Stimulated activated CD4-positive, alpha-beta T cell treated with anti-CD3 and anti-CD28 coated beads, Interleukin-12 subunit alpha, Interleukin-12 subunit beta, amount 100 ng/mL, for 24 hours (primary cell): ENCODE measurements around the gene TNFRSF1B.

Experiments used
- DNase-seq, 2 experiments: peaks; one replicate each; pipeline ENCODE4 v3.0.0-alpha.2; 2020; ENCODE audit warnings: low read depth in 2 of 2

The TNFRSF1B gene

DNA sequence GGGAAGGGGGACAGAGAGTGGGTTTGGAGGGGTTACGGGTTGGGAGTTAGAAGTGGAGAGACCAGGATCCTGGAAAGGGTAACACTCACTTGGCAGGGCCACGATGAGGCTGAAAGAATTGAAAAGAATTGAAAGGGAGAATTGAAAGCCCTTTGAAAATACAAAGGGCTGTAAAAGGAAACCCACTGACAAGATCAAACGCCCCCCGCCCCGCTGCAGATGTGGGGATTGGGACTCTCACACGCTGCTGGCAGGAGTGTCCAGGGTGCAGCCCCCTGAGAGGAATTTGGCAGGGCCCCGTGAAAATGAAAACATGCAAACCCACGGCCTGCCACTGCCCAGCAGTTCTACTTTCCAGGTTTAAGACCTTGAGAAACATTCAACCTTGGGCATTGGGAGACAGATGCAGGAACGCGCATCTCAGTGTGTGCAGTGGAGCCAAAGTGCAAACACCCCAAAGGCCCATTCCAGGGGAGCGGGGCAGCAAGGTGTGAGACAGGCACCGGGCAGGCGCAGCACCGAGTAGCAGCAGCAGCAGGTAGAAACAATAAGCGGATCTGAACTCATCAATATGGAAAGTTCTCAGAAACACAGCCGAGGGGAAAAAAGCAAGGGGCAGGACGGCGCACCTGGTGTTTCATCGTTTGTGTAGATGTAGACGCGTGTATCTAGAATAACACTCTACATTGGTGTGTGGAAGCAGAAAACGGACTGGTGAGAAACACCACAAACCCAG is 8.3 kb upstream of the TNFRSF1B start:
- no peak for DNase-seq

DNA sequence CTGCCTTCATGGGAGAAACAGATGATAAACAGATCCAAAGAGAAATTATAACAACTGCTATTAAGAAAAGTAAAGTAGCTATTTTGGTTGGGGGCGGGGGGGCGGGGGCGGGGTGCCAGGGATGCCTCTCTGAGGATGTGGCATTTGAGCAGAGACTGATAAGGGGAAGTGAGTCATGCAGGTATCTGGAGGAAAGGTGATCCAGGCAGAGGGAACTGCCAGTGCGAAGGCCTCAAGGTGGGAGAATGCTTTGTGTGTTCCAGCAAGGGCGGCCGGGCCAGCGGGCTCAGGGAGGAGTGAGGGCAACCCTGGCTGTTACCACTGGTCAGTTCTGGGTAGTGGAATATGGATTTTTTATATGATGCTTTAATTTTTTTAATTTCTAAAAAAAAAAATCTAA is 7.0 kb upstream of the TNFRSF1B start:
- no peak for DNase-seq

DNA sequence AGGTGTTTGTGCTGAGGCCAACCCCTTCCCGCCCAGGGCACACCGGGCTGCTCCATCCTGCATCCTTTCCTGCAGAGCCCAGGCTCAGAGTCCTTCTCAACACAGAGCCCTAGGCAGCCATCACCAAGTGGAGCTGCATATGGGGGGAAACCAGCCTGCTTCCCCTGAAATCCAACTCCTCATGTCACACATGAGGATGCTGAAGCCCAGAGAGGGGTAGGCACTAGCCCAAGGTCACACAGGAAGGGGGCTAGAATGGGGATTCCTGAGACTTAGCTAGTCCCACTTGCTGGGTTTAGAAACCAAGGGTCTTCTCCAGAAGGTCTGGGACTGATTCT is 5.5 kb upstream of the TNFRSF1B start:
- DNase-seq: no peak

DNA sequence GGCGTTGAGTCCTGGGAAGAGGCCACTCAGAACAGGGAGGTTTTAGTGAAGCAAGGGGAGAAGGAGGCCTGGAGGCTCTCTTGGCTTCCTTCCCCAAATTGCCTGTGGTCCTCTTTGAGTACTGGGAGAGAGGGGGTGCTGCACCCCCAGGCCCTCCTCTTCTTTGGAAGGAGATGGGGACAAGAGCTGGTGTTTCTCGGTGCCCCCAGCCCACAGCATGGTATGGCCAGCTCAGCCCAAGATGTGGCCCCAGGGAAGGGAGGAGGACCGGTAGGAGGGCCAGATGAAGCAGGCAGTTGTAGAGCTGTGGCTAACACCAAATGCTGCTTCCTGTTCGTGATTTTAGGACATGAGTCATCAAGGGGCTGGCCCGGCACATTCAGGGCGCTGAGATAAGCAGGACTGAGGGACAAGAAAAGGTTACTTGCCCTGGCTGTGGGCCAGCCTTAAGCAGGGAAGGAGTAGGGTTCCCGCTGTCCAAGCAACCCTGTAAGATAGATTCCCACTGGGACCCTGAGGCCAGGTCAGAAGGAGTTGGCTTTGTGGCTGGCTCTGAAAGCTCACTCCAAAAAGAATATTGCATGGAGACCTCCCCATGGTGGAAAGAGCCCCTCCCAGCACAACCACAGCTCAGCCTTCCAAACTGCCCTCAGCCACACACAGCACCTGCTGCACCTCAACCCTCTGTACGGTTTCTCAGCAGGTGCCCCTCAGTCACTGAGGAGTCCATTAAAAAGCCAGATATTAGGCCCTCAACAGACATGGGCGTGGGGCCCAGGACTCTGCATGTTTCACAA is 4.9 kb upstream of the TNFRSF1B start:
- DNase-seq: peak; percentile 64 to 71

DNA sequence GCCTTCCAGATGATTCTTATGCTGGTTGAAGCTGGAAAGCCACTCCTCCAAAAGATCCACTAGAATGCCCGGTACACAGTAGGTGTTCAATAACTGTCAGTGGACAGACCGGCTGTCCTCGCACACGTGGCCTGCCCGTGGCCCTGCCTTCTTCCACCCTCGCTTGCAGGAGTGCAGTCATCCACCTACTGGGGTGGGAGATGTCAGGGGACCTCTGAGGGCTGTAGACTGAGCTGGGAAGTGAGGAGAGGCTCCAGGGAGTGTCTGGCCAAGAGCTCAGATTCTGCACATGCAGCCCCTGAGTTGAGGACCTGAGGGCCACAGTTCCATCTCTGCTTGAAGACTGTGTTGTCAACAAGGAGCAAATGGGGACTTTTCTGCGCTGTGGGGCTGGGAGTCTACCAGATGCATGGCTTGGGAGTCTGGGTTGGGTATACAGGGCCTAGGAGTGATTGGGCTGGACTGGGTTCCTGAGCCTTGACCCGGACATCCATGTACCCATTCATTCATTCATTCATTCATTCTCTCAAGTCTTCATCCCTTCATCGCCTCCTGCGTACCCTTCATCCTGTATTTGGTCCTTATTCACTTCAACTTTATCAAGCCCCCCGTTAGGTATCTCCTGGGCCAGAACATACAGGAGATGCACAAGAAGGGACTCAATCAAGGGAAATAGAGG is 4.2 kb upstream of the TNFRSF1B start:
- no peak for DNase-seq

DNA sequence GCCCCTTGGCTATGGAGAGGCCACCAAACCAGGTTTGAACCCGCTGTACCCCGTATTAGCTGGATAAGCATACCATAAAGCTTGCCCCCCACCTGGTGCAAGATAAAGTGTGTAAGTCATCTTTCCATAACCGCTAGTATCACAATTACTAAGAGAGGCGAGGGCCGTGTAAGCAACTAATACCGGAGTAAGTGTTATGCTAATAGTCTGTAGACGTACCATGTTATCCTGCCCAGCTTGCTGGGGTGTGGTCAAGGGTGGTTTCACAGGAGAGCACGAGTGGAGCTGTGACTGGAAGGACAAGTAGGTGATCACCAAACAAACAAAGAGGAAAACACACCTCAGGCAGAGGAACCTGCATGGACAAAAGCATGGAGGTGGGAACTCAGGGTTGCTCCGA is 3.6 kb upstream of the TNFRSF1B start:
- no peak for DNase-seq

GRCh38 chr1:12164210-12164609 is 2.6 kb upstream of the TNFRSF1B start:
- no peak for DNase-seq

DNA sequence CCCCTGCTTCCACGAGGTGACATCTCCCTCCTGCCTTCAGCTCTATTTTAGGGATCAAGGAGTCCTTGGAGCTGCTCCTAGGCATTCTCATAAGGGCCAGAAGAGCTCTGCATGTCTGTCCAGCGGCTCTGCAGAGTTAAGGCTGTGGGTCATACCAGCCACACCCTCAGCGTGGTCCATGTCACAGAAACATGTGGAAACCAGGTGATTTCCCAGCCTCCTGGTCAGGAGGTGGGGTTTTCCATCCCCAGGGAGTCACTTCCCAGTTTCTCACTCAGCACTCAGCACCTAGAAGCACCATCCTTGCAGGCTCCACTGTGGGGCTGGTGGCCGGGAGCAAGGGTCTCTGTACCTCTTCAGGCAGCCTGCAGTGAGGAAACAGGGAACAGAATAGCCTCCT is 1.4 kb upstream of the TNFRSF1B start:
- no peak for DNase-seq

DNA sequence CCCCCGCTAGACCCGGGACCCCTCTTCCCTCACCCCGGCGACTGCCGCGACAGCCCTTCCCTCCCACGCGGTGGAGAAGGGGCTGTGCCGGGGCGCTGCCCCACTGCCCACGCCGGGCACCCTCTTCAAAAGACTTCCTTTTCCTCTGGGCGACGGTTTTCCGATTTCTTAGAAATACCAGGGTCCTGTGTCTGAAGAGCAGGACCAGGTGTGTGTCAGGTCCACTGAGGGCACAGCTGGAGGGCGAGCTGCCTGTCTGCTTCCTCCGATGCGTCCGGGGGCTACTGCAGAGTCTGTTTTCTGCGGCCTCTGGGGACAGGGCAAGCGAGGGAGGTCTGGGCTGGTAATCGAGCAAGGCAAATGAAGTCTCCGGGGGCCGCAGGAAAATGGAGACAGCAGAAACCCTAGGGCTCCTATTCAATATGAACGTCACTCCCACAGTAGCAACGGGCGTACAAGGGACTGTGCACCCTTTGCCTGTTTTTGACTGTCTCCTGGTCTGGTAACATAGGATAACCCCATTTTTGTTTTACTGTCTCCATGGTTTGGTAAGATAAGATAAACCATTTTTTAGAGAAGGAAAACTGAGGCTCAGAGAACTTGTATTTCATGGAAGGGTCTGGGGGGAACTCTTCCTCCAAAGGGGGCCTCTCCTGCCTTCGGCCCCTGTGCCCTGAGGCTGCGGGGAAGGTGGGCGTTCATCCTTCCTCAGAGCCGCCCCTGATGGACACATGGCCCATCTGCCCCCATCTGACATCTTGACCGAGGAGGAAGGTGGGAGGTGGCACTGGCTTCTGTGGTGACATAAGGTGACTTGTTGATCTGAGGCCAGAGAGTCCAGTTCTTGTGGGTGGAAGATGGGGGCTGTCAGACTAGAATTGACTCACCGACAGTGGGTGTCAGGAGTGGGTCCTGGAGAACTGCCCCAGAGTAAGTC is 970 bp downstream of the TNFRSF1B start:
- no peak for DNase-seq

DNA sequence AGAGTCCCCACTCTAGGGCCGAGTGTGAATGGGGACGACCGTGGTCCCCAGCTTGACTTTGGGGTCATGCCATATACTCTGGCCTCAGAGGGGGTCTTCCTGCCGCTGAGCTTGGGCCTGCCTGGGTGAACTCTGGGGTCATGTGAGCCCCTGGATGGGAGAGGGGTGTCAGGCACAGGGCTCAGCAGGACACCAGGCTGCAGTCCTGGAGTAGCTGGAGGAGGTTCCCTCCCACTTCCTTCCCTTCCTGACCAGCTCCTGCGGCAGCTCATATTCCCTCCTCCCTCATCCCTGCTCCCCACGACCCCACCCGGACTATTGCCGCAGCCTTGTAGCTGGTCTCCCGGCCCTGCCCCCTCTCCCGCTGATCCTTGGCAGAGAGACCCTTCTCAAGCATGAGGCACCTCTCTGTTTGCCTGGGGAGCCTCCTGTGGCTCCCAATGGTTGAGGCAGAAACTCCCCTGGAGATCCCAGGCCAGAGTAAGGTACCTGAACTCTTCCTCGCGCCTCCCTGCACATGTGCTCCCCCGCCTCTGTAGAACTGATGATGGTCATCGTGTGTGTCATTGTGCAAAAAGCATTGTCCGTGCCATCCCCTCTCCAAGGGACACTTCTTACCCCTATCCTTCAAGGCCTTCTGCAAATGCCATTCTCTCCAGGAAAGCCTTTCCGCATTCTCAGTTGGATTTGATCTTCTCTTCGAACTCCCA is 1.8 kb downstream of the TNFRSF1B start:
- DNase-seq: no peak

DNA sequence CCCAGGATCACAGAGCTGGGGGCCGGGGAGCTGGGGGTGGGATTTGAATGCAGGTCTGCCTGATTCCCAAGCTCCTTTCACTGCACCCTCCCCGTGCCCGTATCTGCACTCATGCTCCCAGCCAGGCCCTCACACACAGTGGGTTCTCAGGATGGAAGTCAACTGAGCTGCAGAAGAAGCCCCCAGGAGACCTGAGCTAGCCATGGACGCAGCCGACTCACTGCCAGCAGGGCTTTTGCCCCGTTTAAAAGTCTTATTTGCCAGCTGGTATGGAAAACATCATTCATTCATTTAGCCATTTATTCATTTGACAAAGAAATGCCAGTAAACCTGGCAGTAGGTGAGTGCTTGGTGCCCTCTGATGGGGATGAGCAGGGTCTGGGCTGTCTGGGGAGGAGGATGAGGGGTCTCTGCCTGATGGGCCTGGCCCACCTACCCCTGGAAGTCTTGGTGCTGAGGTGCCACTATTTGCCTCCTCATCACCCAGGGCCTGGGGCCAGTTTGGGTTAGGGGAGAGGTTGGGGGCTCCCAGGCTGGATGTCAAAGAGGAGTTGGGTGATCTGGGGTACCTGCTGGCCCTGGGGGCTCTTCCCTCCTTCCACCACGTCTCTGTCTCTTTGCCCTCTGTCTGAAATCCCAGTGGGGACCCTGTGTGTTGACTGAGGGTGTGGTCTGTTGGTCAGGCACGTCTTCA is 2.8 kb downstream of the TNFRSF1B start:
- DNase-seq: no peak

GRCh38 chr1:12170263-12170671 is 3.5 kb downstream of the TNFRSF1B start:
- DNase-seq: no peak

DNA sequence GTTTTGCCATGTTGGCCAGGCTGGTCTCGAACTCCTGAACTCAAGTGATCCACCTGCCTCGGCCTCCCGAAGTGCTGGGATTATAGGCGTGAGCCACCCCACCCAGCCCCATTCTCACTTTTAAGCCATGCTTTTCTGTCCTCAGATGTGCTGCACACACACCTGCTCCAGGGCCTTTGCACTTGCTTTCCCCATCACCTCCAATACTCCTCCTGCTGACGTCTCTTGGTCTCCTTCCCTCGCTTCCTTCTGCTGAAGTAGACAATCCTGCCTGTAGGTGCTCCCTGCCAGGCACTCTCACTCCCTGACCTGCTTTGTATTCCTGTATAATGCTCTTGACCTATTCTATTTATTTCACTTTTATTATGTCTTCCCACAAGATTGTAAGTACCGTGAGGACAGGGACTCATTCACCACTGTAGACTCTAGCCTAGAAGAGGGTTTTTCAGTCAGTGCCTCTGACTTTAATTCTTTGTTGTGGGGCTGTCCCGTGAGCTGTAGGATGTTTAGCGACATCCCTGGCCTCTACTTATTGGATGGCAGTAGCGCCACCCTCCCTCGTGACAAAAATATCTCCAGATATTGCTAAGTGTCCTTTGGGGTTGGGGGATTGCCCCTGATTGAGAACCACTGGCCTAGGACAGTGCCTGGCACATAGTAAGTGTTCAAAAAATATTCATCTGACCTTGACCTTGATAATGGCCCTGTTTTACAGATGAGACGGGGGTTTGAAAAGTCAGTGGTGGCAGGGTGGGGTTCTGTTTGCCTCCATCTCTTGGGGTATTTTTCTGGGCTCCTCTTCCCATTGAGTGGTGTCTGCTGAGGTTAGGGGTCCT is 4.6 kb downstream of the TNFRSF1B start:
- no peak for DNase-seq

- no peak for DNase-seq
Measured at GRCh38 chr1:12172042-12172851, 5.5 kb downstream of the TNFRSF1B start.

DNA sequence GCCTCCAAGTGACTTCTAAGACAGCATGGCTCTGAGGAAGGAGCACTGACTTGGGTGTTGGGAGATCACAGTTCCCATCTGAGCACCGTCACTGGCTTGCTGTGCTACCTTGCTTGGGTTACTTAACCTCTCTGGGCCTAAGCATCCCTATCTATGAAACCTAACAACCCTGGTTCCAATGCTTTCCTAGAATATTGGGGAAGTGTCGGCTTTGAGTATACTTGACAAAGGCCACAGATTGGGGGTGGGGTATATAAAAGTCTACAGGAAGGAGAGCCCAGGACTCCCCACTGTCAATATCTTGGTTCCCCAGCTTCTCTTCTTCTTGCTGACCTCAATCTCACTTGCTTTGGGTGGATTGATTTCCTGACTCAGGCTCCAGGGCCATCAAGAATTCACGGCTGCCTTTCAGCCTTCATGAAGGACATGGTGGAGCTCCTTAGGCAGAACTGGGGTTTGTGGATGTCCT is 6.3 kb downstream of the TNFRSF1B start:
- no peak for DNase-seq

- peak; percentile 69 to 88 for DNase-seq
Measured at GRCh38 chr1:12173631-12174121, 6.9 kb downstream of the TNFRSF1B start.

GRCh38 chr1:12174924-12175810 is 8.4 kb downstream of the TNFRSF1B start:
- DNase-seq: no peak
